RPMI8226 (cell line): ENCODE measurements around the gene ROR2.
"Not testable (repeated sequence)": the region's sequence is repeated elsewhere in the genome, so short reads cannot be mapped to it uniquely, and the experiment has no call there.

Source experiments
- DNase-seq: peaks from one replicate; pipeline ENCODE4 v3.0.0-alpha.2; 2015

The ROR2 gene

DNA sequence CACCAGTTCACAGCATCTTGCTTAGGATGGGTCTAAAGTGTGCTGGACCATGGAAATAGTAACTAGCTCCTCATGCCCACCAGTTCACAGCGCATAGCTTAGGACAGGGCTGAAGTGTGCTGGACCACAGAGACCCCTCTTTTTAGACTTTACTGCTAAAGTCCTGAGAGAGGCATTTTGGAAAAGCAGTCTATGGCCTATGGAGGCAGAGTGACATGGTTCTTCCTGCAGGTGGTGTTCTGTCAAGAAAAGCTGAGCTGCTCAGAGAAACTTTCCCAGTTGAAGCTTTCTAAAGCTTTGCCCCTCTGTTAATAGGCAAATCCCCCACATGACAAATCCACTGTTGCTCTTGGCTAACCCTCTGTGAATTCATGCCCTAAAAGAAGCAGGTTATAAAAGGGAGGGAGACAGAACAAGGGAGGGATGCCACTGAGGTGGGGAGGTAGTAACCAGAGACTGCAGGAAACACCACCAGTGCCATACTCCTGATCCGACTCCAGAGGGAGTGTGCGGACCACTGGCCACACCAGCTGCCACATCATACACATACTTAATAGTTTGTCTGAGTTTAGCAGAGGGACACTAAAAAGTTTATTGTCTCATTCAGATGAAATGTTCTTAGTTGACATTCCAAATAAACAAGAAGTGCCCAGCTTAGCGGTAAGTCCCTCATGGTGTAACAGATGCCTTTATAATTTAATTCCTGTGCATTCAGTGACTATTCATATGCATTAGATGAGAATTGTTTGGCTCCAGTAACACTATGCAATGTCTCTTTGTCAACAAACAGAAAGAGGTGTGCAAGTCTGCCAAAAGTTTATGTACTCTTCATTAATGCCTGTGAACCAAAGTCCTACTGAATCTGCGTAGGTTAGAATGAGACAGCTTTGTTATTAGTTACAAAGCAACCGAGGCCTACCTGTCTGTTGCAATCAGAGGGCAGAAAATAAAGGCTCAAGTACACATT, 290.2 kb downstream of the ROR2 start:
- DNase-seq, result peak; percentile 24

DNA sequence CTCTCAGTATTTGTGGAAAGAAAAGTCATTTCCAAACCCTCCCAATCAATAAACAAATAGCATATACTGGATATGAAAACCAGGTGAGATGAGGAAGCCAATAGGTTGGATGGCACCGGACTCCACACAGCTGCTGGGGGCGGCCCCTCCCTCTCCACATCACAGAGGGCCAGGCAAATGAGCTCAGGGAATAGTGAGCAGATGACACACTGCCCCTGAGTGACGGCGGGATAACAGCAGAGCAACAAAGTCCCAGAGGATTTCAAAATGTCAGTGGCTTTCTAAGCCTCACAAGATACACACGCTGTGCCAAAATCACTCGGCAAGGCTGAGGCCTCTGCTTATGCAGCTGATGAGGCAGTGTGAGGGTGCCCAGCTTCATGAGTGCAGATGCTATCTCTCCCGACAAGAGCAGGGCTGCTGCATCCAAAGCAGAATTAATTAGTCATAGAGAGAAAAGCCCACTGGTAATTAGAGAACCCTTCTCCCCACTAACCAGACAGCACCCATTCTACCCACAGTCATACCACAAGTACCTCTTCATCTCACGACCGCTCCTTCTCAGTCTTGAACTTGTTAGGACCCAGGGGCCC, 291.4 kb downstream of the ROR2 start:
- no peak for DNase-seq

DNA sequence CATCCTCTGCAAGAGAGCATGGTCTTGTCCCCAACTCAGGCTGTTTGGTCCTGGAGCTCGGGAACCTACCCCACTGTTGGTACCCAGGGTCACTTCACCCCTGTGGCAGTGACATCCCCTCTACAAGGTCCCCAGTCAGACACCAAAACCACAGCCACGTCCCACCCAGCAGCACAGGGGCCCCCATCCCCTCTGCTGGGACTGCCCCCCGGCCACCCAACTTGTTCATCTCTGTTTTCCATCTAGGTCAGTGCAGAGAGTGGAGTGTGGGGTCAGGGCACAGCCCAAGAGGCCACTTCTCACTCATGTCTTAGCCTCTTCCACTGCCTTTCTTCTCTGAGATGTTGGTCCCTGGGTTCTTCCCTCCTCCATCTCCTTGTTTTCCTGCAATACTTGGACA, 292.5 kb downstream of the ROR2 start:
- DNase-seq, result no peak

DNA sequence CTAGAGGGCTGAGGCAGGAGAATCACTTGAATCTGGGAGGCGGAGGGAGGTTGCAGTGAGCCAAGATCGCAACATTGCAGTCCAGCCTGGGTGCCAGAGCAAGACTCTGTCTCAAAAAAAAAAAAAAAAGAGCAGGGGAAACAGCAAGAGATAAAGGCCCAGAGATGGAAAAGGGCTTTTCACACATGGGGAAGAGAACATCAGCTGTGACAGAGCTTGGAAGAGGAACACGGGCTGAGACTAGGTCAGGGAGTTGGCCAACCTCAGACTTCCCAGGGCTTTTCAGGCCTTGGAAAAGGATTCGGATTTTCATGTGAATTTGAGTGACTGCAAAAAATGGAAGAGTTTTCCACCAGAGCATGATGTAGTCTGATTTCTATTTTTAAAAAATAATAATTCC, 294.4 kb downstream of the ROR2 start:
- no peak for DNase-seq

DNA sequence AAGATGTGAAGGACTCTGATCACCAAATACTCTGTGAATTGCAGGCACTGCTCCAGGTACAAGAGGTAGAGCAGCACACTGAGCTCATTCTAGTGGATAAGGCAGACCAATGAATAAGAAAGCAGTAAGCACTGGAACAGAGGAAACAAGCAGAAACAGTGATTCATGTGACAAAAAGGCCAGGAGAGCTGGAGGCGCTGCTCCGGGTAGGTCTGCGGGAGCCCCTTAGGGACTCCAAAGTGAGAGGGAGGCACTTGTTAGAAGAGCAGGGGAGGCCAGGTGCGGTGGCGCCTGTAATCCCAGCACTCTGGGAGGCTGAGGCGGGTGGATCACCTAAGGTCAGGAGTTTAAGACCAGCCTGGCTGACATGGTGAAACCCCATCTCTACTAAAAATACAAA, 294.8 kb downstream of the ROR2 start:
- DNase-seq, result no peak

DNA sequence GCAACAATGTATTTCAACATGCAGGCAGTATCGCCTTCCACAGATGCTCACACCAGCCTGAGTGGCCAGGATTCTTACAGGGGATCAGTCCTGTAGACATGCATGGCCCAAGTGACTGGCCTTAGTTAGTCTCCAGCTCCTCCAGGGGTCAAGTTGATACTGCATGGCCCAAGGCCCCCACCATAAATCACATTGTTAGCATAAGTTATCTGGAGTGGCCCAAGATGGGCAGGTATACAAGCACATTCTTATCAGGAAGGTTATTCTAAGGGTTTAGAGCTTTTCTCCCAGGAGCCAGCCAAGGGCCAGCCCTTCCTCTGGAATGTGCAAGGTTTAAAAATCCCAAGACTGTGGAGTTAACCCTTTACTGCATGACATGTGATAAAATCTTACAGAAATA, 295.5 kb downstream of the ROR2 start:
- DNase-seq, result no peak

DNA sequence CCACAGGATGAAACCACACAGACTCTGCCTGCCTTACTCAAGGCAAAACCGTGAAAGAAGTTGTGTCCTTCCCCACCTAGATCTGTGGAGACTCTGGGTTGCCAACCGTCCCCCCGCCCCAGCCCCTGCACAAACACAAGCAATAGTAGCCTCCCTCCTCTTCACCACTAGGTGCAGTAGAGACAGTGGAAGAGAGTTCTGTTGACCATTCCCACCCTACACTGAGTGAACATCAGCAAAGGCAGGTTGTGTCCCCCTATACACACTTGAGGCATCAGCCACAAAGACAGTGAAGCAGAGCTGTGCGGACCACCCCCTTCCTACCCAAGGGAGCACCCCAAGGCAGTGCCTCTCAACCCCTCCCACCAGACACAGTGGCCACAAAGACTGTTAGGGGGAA, 302.7 kb downstream of the ROR2 start:
- no peak for DNase-seq

DNA sequence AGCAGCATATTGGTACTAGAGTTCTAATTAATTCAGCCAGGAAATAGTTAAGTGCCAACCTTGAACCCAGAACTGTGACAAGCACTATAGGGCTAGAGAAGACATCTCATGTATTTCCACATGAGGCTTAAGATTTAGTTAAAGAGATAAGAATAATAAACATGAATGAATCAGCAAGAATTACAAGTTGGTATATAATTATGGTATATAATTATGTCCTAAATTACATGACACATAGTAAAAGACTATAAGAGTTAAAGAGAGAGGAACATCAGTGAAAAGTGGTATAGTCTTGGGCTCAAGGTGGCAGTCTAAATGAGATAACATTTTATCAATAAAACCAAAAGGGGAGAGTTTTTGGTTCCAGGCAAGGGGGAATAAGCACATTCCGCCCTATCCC, 303.3 kb downstream of the ROR2 start:
- no peak for DNase-seq

GRCh38 chr9:91644433-91644832, 305.6 kb downstream of the ROR2 start:
- DNase-seq, result no peak

DNA sequence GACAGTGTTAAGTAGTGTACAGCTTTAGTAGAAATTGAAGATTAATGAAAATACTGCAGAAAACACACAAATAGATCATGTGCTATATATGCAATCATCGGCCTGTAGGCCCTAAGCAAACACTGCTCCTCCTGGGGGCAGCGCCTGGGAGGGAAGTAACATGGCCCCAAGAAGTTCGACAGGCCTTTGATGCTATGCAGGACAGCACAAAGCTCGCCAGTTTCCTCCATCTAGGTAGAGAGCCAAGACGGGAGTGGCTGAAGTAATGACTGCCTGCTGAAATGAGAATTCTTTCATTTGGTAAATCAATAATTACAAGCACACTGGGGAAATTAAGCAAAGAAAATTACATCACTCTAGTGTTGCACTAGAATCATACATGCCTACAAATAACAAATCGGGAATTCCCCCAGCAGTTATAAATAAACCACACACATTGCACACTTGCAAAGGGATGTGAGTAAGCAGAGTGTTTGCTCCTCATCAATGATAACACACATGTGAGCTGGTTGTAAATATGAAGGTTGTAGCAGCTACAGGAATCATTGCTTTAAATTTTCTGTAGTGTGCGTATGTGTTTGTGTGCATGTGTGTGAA, 306.4 kb downstream of the ROR2 start:
- no peak for DNase-seq

DNA sequence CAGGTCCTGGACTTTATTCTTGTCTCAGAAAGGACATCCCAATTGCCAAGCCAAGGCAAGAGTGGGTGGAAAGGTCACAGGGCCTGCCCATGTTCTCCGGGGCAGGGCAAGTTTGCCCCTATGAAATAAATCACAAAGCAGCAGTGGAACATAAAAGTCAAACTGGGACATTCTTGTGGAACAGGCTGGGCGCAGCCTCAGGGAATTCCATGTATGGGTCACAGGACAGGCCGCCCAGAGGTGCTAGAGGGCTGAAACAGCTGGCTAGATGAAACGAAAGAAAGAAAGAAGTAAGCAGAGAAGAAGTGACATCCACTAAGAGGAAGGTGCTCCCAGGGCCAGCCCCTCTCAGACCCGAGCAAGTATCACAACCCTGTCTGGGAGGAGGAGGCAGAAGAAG, 307.3 kb downstream of the ROR2 start:
- no peak for DNase-seq

- DNase-seq, result no peak
Observed at GRCh38 chr9:91640428-91640827, 309.6 kb downstream of the ROR2 start.

DNA sequence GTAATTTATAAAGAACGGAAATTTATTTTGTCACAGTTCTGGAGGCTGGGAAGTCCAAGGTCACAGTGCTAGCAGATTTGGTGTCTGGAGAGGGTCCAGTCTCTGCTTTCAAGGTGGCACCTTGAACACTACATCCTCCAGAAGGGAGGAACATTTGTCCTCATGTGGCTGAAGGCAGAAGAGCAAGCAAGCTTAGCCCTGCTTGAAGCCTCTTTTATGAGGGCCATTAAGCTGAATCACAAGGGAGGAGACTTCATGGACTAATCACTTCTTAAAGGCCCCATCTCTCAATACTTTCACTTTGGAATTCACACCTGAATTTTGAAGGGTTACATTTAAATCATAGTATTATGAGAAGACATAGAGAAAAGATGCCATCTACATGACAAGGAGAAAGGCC, 311.0 kb downstream of the ROR2 start:
- no peak for DNase-seq

- DNase-seq, result not testable (repeated sequence)
Observed at GRCh38 chr9:91634832-91635231, 315.2 kb downstream of the ROR2 start.

- DNase-seq, result no peak
Observed at GRCh38 chr9:91629718-91630117, 320.3 kb downstream of the ROR2 start.

DNA sequence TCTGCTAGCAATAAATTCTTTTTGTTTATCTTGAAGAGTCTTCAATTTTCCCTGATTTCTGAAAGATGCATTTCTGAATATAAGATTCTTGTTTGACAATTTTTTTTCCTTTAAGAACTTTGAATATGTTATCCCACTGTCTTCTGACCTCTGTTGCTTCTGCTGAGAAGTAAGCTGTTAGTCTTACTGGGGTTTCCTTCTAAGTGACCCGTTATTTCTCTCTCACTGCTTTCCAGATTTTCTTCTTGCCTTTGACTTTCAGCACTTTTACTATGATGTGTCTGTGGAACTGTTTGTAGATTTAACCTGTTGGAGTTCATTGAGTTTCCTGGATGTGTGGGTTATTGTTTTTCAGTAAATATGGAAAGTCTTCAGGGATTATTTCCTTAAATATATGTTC, 321.1 kb downstream of the ROR2 start:
- DNase-seq, result no peak

DNA sequence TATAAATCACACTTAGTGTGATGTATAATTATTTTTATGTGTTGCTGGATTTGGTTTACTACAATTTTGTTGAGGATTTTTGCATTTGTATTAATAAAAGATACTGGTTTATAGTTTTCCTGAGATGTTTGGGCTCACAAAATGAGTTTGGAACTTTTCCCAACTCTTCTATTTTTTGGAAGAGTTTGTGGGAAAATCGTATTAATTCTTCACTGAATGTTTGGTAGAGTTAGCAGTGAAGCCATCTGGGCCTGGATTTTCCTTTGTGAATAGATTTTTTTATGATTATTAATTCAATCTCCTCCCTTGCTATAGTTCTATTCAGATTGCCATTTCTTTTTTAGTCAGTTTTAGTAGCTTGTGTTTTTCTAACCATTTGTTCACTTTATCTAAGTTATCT, 324.7 kb downstream of the ROR2 start:
- no peak for DNase-seq

GRCh38 chr9:91623004-91623403, 327.0 kb downstream of the ROR2 start:
- DNase-seq, result no peak

DNA sequence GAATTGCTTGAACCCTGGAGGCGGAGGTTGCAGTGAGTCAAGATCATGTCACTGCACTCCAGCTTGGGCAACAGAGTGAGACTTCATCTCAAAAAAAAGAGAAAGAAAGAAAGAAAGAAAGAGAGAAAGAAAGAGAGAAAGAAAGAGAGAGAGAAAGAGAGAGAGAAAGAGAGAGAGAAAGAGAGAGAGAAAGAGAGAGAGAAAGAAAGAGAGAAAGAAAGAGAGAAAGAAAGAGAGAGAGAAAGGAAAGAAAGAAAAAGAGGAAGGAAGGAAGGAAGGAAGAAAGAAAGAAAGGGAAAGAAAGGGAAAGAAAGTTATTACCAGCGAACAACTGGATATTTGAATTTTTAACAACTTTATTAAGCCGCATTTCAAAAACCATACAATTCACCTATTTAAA, 327.9 kb downstream of the ROR2 start:
- DNase-seq, result not testable (repeated sequence)

- DNase-seq, result not testable (repeated sequence)
Observed at GRCh38 chr9:91614044-91614443, 336.0 kb downstream of the ROR2 start.

GRCh38 chr9:91611582-91611981, 338.4 kb downstream of the ROR2 start:
- no peak for DNase-seq

- no peak for DNase-seq
Observed at GRCh38 chr9:91606255-91606995, 343.6 kb downstream of the ROR2 start.

- no peak for DNase-seq
Observed at GRCh38 chr9:91604451-91605179, 345.4 kb downstream of the ROR2 start.
